Muscle layer of colon (tissue), 2 donors: Measurements from ENCODE around the gene ANAPC13.

Experiments used
- H3K27ac ChIP-seq: one replicate; pipeline ENCODE4 v1.7.0; 2013; ENCODE audit warnings: low read depth, mild to moderate bottlenecking, low read length, moderate library complexity
- H3K27me3 ChIP-seq, 2 donors: one replicate each; pipeline ENCODE4 v1.7.0; 2013; ENCODE audit warnings: low read length in 2 of 2, mild to moderate bottlenecking in 2 of 2; ENCODE audit not compliant: insufficient read depth in 2 of 2, control insufficient read depth in 1 of 2
- H3K36me3 ChIP-seq: one replicate; pipeline ENCODE4 v1.7.0; 2013; ENCODE audit warnings: mild to moderate bottlenecking, low read length; ENCODE audit not compliant: insufficient read depth
- H3K4me1 ChIP-seq: one replicate; pipeline ENCODE4 v1.7.0; 2013; ENCODE audit warnings: mild to moderate bottlenecking, low read length; ENCODE audit not compliant: insufficient read depth
- H3K4me3 ChIP-seq, 2 donors: one replicate each; pipeline ENCODE4 v1.7.0; 2013; ENCODE audit warnings: low read length in 2 of 2, low read depth in 1 of 2, mild to moderate bottlenecking in 1 of 2, moderate library complexity in 1 of 2
- H3K9ac ChIP-seq: one replicate; pipeline ENCODE4 v1.7.0; 2013; ENCODE audit warnings: low read length
- H3K9me3 ChIP-seq: one replicate; pipeline ENCODE4 v1.7.0; 2013; ENCODE audit warnings: mild to moderate bottlenecking, low read length
- donor health status: abdominal sarcoma.
- donor health status: Adenocarcinoma of cecum.

Gene ANAPC13

GRCh38 chr3:134448664-134449063 lies 37.1 kb downstream of the ANAPC13 start:
- Histone ChIP-seq H3K4me3 (no peak overlapping the region), H3K9me3 (no peaks in the 10 kb centered on the region), H3K36me3 (no peaks in the 10 kb centered on the region), H3K4me1 (peaks cover 9% of the 10 kb centered on the region), H3K9ac (no peak overlapping the region), H3K27ac (no peak overlapping the region), H3K27me3 (no peaks in the 10 kb centered on the region)

- H3K4me1 ChIP-seq: peaks cover 9% of the 10 kb centered on the region
- no peak overlapping the region for H3K9ac ChIP-seq
- no peaks in the 10 kb centered on the region for H3K9me3 ChIP-seq
- H3K4me3 ChIP-seq: no peak overlapping the region
- no peak overlapping the region for H3K27ac ChIP-seq
- no peaks in the 10 kb centered on the region for H3K27me3 ChIP-seq
- H3K36me3 ChIP-seq: no peaks in the 10 kb centered on the region
Measured at GRCh38 chr3:134447351-134447750, 38.4 kb downstream of the ANAPC13 start.

- Histone ChIP-seq H3K36me3 (no peaks in the 10 kb centered on the region), H3K27ac (no peak overlapping the region), H3K9ac (no peak overlapping the region), H3K4me3 (no peak overlapping the region), H3K4me1 (peaks cover 9% of the 10 kb centered on the region), H3K9me3 (no peaks in the 10 kb centered on the region), H3K27me3 (no peaks in the 10 kb centered on the region)
Measured at GRCh38 chr3:134446800-134447199, 39.0 kb downstream of the ANAPC13 start.

- Histone ChIP-seq H3K27me3 (no peaks in the 10 kb centered on the region), H3K9me3 (no peaks in the 10 kb centered on the region), H3K36me3 (no peaks in the 10 kb centered on the region), H3K9ac (no peak overlapping the region), H3K4me3 (no peak overlapping the region), H3K4me1 (peaks cover 9% of the 10 kb centered on the region), H3K27ac (no peak overlapping the region)
Measured at GRCh38 chr3:134445636-134446035, 40.1 kb downstream of the ANAPC13 start.

- H3K9ac ChIP-seq: no peak overlapping the region
- no peaks in the 10 kb centered on the region for H3K27me3 ChIP-seq
- H3K27ac ChIP-seq: no peak overlapping the region
- no peaks in the 10 kb centered on the region for H3K9me3 ChIP-seq
- no peaks in the 10 kb centered on the region for H3K36me3 ChIP-seq
- H3K4me3 ChIP-seq: no peak overlapping the region
- H3K4me1 ChIP-seq: peaks cover 9% of the 10 kb centered on the region
Measured at GRCh38 chr3:134445095-134445494, 40.7 kb downstream of the ANAPC13 start.

- no peak overlapping the region for H3K27ac ChIP-seq
- H3K4me3 ChIP-seq: no peak overlapping the region
- no peaks in the 10 kb centered on the region for H3K9me3 ChIP-seq
- H3K9ac ChIP-seq: no peak overlapping the region
- H3K36me3 ChIP-seq: no peaks in the 10 kb centered on the region
- peaks cover 9% of the 10 kb centered on the region for H3K4me1 ChIP-seq
- no peaks in the 10 kb centered on the region for H3K27me3 ChIP-seq
Measured at GRCh38 chr3:134441821-134442220, 44.0 kb downstream of the ANAPC13 start.

- no peak overlapping the region for H3K27ac ChIP-seq
- H3K9me3 ChIP-seq: no peaks in the 10 kb centered on the region
- no peaks in the 10 kb centered on the region for H3K27me3 ChIP-seq
- H3K4me3 ChIP-seq: no peak overlapping the region
- peaks cover 9% of the 10 kb centered on the region for H3K4me1 ChIP-seq
- no peak overlapping the region for H3K9ac ChIP-seq
- no peaks in the 10 kb centered on the region for H3K36me3 ChIP-seq
Measured at GRCh38 chr3:134441321-134441720, 44.5 kb downstream of the ANAPC13 start.

- Histone ChIP-seq H3K9ac (no peak overlapping the region), H3K9me3 (no peaks in the 10 kb centered on the region), H3K27me3 (no peaks in the 10 kb centered on the region), H3K4me3 (no peak overlapping the region), H3K27ac (no peak overlapping the region), H3K4me1 (no peaks in the 10 kb centered on the region), H3K36me3 (no peaks in the 10 kb centered on the region)
Measured at GRCh38 chr3:134437211-134437752, 48.5 kb downstream of the ANAPC13 start.

GRCh38 chr3:134432236-134432635 lies 53.5 kb downstream of the ANAPC13 start:
- H3K9ac ChIP-seq: no peak overlapping the region
- no peaks in the 10 kb centered on the region for H3K4me1 ChIP-seq
- H3K4me3 ChIP-seq: no peak overlapping the region
- H3K9me3 ChIP-seq: no peaks in the 10 kb centered on the region
- H3K27me3 ChIP-seq: no peaks in the 10 kb centered on the region
- H3K27ac ChIP-seq: no peak overlapping the region
- no peaks in the 10 kb centered on the region for H3K36me3 ChIP-seq

GRCh38 chr3:134430950-134431445 lies 54.8 kb downstream of the ANAPC13 start:
- Histone ChIP-seq H3K4me3 (no peak overlapping the region), H3K9me3 (no peaks in the 10 kb centered on the region), H3K27me3 (no peaks in the 10 kb centered on the region), H3K9ac (no peak overlapping the region), H3K4me1 (no peaks in the 10 kb centered on the region), H3K27ac (no peak overlapping the region), H3K36me3 (no peaks in the 10 kb centered on the region)

- Histone ChIP-seq H3K9ac (no peak overlapping the region), H3K36me3 (no peaks in the 10 kb centered on the region), H3K27ac (no peak overlapping the region), H3K27me3 (no peaks in the 10 kb centered on the region), H3K4me1 (no peaks in the 10 kb centered on the region), H3K4me3 (no peak overlapping the region), H3K9me3 (no peaks in the 10 kb centered on the region)
Measured at GRCh38 chr3:134430174-134430573, 55.6 kb downstream of the ANAPC13 start.

GRCh38 chr3:134428401-134428800 lies 57.4 kb downstream of the ANAPC13 start:
- H3K27me3 ChIP-seq: no peaks in the 10 kb centered on the region
- no peaks in the 10 kb centered on the region for H3K4me1 ChIP-seq
- no peak overlapping the region for H3K4me3 ChIP-seq
- H3K27ac ChIP-seq: no peak overlapping the region
- H3K9me3 ChIP-seq: no peaks in the 10 kb centered on the region
- no peak overlapping the region for H3K9ac ChIP-seq
- no peaks in the 10 kb centered on the region for H3K36me3 ChIP-seq
